Caco-2 (cell line): ENCODE measurements around the gene CBY2. TPM values are rescaled to one million over a fixed set of nuclear protein-coding genes. Genes with fewer than 3 reads are reported as not detected.

ENCODE experiments used
- BruUV-seq: library from RNA; stranded (reverse); fragments of 400-500 nt; replicated peaks from 2 replicates; lab custom pipeline; 2021; lab: Mats Ljungman, UMichigan
- CTCF ChIA-PET: fragments of 300-600 bp; sonication (Branson Sonifier 250); formaldehyde crosslinking; loops from one replicate; lab custom pipeline; 2022; ENCODE audit warnings: antibody characterized with exemption; lab: Charles Lee
- POLR2A ChIA-PET: fragments of 300-600 bp; sonication (Branson Sonifier 250); formaldehyde crosslinking; loops from one replicate; lab custom pipeline; 2022; ENCODE audit warnings: antibody characterized with exemption; lab: Charles Lee
- DNase-seq, 2 experiments: peaks; one replicate each; pipeline versions ENCODE4 v3.0.0 to v3.0.0-alpha.2; 2020 to 2022
- H3K27me3 ChIP-seq: replicated peaks from 2 replicates; pipeline ENCODE4 v1.6.0; 2011; ENCODE audit warnings: low read length; ENCODE audit not compliant: control insufficient read depth, insufficient read depth
- H3K36me3 ChIP-seq: 2 replicates; pipeline ENCODE4 v1.5.1; 2011; ENCODE audit warnings: low read length; ENCODE audit not compliant: control insufficient read depth, insufficient read depth
- H3K4me1 ChIP-seq: fragments of 250-450 bp; sonication (Bioruptor Pico); 2 replicates; pipeline ENCODE4 v1.5.1; 2020; ENCODE audit warnings: mild to moderate bottlenecking
- H3K4me3 ChIP-seq: 2 replicates; pipeline ENCODE4 v1.5.1; 2011; ENCODE audit warnings: low read depth, mild to moderate bottlenecking, control low read depth, low read length
- H3K9me3 ChIP-seq: fragments of 250-450 bp; sonication (Bioruptor Pico); 2 replicates; pipeline ENCODE4 v1.5.1; 2020; ENCODE audit warnings: mild to moderate bottlenecking, moderate library complexity
- H3K27ac Mint-ChIP-seq: one replicate; pipeline ENCODE4 v1.8.0; 2022; ENCODE audit warnings: mixed read lengths; ENCODE audit not compliant: unreplicated experiment
- H3K27me3 Mint-ChIP-seq: one replicate; pipeline ENCODE4 v1.8.0; 2022; ENCODE audit warnings: mixed read lengths; ENCODE audit not compliant: insufficient read depth, unreplicated experiment
- H3K36me3 Mint-ChIP-seq: one replicate; pipeline ENCODE4 v1.8.0; 2022; ENCODE audit warnings: mild to moderate bottlenecking, mixed read lengths; ENCODE audit not compliant: insufficient read depth, unreplicated experiment
- H3K4me1 Mint-ChIP-seq: one replicate; pipeline ENCODE4 v1.8.0; 2022; ENCODE audit warnings: low read depth, mixed read lengths; ENCODE audit not compliant: unreplicated experiment
- H3K4me3 Mint-ChIP-seq: one replicate; pipeline ENCODE4 v1.8.0; 2022; ENCODE audit warnings: mild to moderate bottlenecking, moderate library complexity, mixed read lengths; ENCODE audit not compliant: unreplicated experiment
- H3K9me3 Mint-ChIP-seq: one replicate; pipeline ENCODE4 v1.8.0; 2022; ENCODE audit warnings: mixed read lengths; ENCODE audit not compliant: unreplicated experiment
- CTCF ChIP-seq, 2 experiments: fragments of 200-600 bp in 1 of 2; IDR thresholded peaks; 1 replicate in 1 of 2; 2 replicates in 1 of 2; pipeline versions ENCODE4 v1.5.1 to v1.8.0; 2011 to 2022; ENCODE audit warnings: antibody characterized with exemption in 1 of 2, control low read depth in 1 of 2, inconsistent platforms in 1 of 2, low read depth in 1 of 2, low read length in 1 of 2, mild to moderate bottlenecking in 1 of 2, moderate library complexity in 1 of 2; ENCODE audit not compliant: insufficient read depth in 1 of 2, severe bottlenecking in 1 of 2, unreplicated experiment in 1 of 2
- intact Hi-C: fragments of 100-400 bp; cut with micrococcal nuclease; formaldehyde crosslinking; loops from one replicate; pipeline ENCODE4 v1.10.0; 2022; ENCODE audit not compliant: unreplicated experiment
- total RNA-seq: library from RNA; stranded (reverse); gene quantifications from 2 replicates; pipeline ENCODE4 v1.2.3, GENCODE V29; 2022

The CBY2 gene
- total RNA-seq, 1 experiment from 2014 or later = 0.91 TPM

- DNase-seq = no peak
- ChIA-PET CTCF (no interaction called here), POLR2A (no interaction called here)
- no peak for TF ChIP-seq CTCF (IDR thresholded peaks at IDR 0.05; ENCODE audit: insufficient read depth in 1 of 2, low read depth in 1 of 2, low read length in 1 of 2, severe bottlenecking in 1 of 2, unreplicated experiment in 1 of 2)
- no peaks in the 10 kb centered on the region for H3K36me3 Mint-ChIP-seq
- BruUV-seq = no TSS peak
- H3K27me3 Mint-ChIP-seq = peaks cover 2% of the 10 kb centered on the region
- Histone ChIP-seq H3K9me3 (no peaks in the 10 kb centered on the region), H3K4me3 (no peak overlapping the region), H3K36me3 (no peaks in the 10 kb centered on the region), H3K4me1 (no peaks in the 10 kb centered on the region), H3K27me3 (no peaks in the 10 kb centered on the region)
- H3K4me1 Mint-ChIP-seq = no peaks in the 10 kb centered on the region
- intact Hi-C loops = no loop called here
- H3K27ac Mint-ChIP-seq = no peak overlapping the region
- no peaks in the 10 kb centered on the region for H3K9me3 Mint-ChIP-seq
- no peak overlapping the region for H3K4me3 Mint-ChIP-seq
Measured at GRCh38 chr13:45700971-45701900, 884 bp upstream of the CBY2 start.

GRCh38 chr13:45702869-45703391, 810 bp downstream of the CBY2 start:
- Histone ChIP-seq H3K36me3 (no peaks in the 10 kb centered on the region), H3K9me3 (no peaks in the 10 kb centered on the region), H3K27me3 (no peaks in the 10 kb centered on the region), H3K4me1 (no peaks in the 10 kb centered on the region), H3K4me3 (no peak overlapping the region)
- H3K4me1 Mint-ChIP-seq = no peaks in the 10 kb centered on the region
- no peak for TF ChIP-seq CTCF (IDR thresholded peaks at IDR 0.05; ENCODE audit: insufficient read depth in 1 of 2, low read depth in 1 of 2, low read length in 1 of 2, severe bottlenecking in 1 of 2, unreplicated experiment in 1 of 2)
- BruUV-seq = no TSS peak
- peaks cover 2% of the 10 kb centered on the region for H3K27me3 Mint-ChIP-seq
- CTCF ChIA-PET = no interaction called here
- intact Hi-C loops = no loop called here
- no peak for DNase-seq
- no peaks in the 10 kb centered on the region for H3K36me3 Mint-ChIP-seq
- H3K27ac Mint-ChIP-seq = no peak overlapping the region
- no peaks in the 10 kb centered on the region for H3K9me3 Mint-ChIP-seq
- POLR2A ChIA-PET = no interaction called here
- no peak overlapping the region for H3K4me3 Mint-ChIP-seq

- Histone ChIP-seq H3K4me3 (no peak overlapping the region), H3K9me3 (no peaks in the 10 kb centered on the region), H3K27me3 (no peaks in the 10 kb centered on the region), H3K4me1 (no peaks in the 10 kb centered on the region), H3K36me3 (no peaks in the 10 kb centered on the region)
- BruUV-seq = no TSS peak
- intact Hi-C loops = no loop called here
- Mint-ChIP-seq H3K27ac (no peak overlapping the region), H3K36me3 (no peaks in the 10 kb centered on the region), H3K4me1 (no peaks in the 10 kb centered on the region), H3K9me3 (no peaks in the 10 kb centered on the region), H3K27me3 (peaks cover 2% of the 10 kb centered on the region), H3K4me3 (no peak overlapping the region)
- CTCF ChIA-PET = no interaction called here
- DNase-seq = no peak
- TF ChIP-seq CTCF (IDR thresholded peaks at IDR 0.05; ENCODE audit: insufficient read depth in 1 of 2, low read depth in 1 of 2, low read length in 1 of 2, severe bottlenecking in 1 of 2, unreplicated experiment in 1 of 2) = no peak
- POLR2A ChIA-PET = no interaction called here
Measured at GRCh38 chr13:45704211-45704739, 2.2 kb downstream of the CBY2 start.
